ENCODE data around the gene CLEC5A. TPM values are rescaled to one million over a fixed set of nuclear protein-coding genes. Genes with fewer than 3 reads are reported as not detected.

Gene CLEC5A
- total RNA-seq, 6 experiments from 2014 or later: not detected

DNA sequence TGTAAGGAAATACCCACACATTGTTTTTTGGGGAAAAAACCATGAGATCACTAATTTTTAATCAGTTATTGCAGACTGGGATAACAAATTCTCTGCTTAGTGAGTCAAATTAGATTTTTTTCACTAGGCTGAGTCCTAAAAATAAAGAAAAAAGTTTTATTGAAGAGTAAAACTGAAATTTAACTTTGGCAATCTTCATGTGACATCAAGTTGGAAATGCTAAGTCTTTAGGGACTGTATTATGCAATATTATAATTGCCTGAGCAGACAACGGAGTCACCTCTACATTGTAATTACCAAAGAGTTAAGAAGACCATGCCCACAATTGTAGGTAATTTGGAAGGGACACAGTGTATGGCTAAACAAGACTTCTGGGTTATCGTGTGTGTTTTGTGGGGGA is 2.2 kb upstream of the CLEC5A start:
- DNase-seq: no peak
- peaks cover 48% of the 10 kb centered on the region for H3K9me3 Mint-ChIP-seq
- H3K4me3 Mint-ChIP-seq: no peak overlapping the region
- H3K36me3 Mint-ChIP-seq (ENCODE audit: low read depth): no peaks in the 10 kb centered on the region
- H3K27ac Mint-ChIP-seq: no peak overlapping the region
- TF ChIP-seq, protein P1, sequence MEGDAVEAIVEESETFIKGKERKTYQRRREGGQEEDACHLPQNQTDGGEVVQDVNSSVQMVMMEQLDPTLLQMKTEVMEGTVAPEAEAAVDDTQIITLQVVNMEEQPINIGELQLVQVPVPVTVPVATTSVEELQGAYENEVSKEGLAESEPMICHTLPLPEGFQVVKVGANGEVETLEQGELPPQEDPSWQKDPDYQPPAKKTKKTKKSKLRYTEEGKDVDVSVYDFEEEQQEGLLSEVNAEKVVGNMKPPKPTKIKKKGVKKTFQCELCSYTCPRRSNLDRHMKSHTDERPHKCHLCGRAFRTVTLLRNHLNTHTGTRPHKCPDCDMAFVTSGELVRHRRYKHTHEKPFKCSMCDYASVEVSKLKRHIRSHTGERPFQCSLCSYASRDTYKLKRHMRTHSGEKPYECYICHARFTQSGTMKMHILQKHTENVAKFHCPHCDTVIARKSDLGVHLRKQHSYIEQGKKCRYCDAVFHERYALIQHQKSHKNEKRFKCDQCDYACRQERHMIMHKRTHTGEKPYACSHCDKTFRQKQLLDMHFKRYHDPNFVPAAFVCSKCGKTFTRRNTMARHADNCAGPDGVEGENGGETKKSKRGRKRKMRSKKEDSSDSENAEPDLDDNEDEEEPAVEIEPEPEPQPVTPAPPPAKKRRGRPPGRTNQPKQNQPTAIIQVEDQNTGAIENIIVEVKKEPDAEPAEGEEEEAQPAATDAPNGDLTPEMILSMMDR (IDR thresholded peaks at IDR 0.05): no peak
- H3K27me3 Mint-ChIP-seq (ENCODE audit: insufficient read depth): no peaks in the 10 kb centered on the region; the same call in 1 of the 2 replicates
- H3K4me1 Mint-ChIP-seq (ENCODE audit: low read depth): no peaks in the 10 kb centered on the region

DNA sequence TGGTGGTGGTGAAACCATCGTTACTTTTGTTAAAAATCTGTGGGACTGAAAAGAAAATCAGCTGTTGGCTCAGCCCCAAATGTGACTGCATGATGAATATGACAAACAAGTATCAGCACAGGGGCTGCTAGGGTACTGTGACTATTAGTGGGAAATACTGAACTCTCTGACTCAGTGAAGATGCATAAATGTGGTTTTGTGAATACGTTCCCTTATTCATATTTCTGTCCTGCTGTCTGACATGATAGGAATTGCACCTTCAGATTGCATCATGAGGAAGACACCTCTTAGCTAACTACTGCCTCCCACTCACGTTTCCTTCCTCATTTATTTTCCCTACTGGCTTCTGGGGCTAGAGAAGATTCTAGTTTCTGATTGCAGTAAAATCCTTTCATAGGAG is 1.4 kb downstream of the CLEC5A start:
- Mint-ChIP-seq H3K27me3 (ENCODE audit: insufficient read depth) (no peaks in the 10 kb centered on the region), H3K27ac (no peak overlapping the region), H3K36me3 (ENCODE audit: low read depth) (no peaks in the 10 kb centered on the region), H3K9me3 (peaks cover 60% of the 10 kb centered on the region), H3K4me3 (no peak overlapping the region), H3K4me1 (ENCODE audit: low read depth) (no peaks in the 10 kb centered on the region)
- DNase-seq: no peak
- TF ChIP-seq, protein P1 (IDR thresholded peaks at IDR 0.05): no peak

DNA sequence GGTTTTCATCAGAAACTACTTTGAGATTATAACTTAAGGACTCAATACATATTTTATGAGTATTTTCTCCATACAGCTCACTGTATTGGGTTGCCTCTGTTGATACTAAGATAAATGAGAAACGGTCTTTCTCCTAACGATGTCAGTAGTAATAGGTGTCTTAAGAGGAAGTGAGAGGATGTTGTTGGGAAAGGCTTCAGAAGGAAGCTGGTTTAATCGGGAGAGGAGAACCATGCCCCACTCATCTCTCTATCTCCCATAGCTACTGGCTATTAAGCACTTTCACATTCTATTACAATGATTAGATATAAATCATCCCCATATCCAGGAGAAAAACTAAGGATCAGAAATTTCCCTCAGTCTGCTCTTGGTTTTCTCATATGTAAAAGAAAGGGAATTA is 2.0 kb downstream of the CLEC5A start:
- TF ChIP-seq, protein P1 (IDR thresholded peaks at IDR 0.05): no peak
- Mint-ChIP-seq H3K36me3 (ENCODE audit: low read depth) (no peaks in the 10 kb centered on the region), H3K4me1 (ENCODE audit: low read depth) (no peaks in the 10 kb centered on the region), H3K27ac (no peak overlapping the region), H3K27me3 (ENCODE audit: insufficient read depth) (no peaks in the 10 kb centered on the region), H3K9me3 (peaks cover 64% of the 10 kb centered on the region), H3K4me3 (no peak overlapping the region)
- DNase-seq: no peak

GRCh38 chr7:141943846-141944245 is 2.9 kb downstream of the CLEC5A start:
- TF ChIP-seq, protein P1 (IDR thresholded peaks at IDR 0.05): no peak
- DNase-seq: no peak
- H3K27ac Mint-ChIP-seq: no peak overlapping the region
- peaks cover 70% of the 10 kb centered on the region for H3K9me3 Mint-ChIP-seq
- H3K27me3 Mint-ChIP-seq (ENCODE audit: insufficient read depth): no peaks in the 10 kb centered on the region
- no peaks in the 10 kb centered on the region for H3K4me1 Mint-ChIP-seq (ENCODE audit: low read depth)
- H3K4me3 Mint-ChIP-seq: no peak overlapping the region
- no peaks in the 10 kb centered on the region for H3K36me3 Mint-ChIP-seq (ENCODE audit: low read depth)

GRCh38 chr7:141941075-141941474 is 5.7 kb downstream of the CLEC5A start:
- no peak overlapping the region for H3K27ac Mint-ChIP-seq
- no peak overlapping the region for H3K4me3 Mint-ChIP-seq

More at GRCh38 chr7:141941075-141941474, 5.7 kb downstream of the CLEC5A start:
- Mint-ChIP-seq H3K36me3 (ENCODE audit: low read depth) (no peaks in the 10 kb centered on the region), H3K4me1 (ENCODE audit: low read depth) (no peaks in the 10 kb centered on the region), H3K9me3 (peaks cover 70% of the 10 kb centered on the region), H3K27me3 (ENCODE audit: insufficient read depth) (no peaks in the 10 kb centered on the region)
- DNase-seq: no peak
- TF ChIP-seq, protein P1 (IDR thresholded peaks at IDR 0.05): no peak
